Head of caudate nucleus (tissue), 42 donors: ENCODE results near the gene NPC1L1.

Experiments
- DNase-seq, 42 donors: peaks; one replicate each; pipeline versions ENCODE4 v3.0.0 to v3.0.0-alpha.2; 2020 to 2021; ENCODE audit warnings: mixed read lengths in 7 of 42
- intact Hi-C: fragments of 100-400 bp; cut with DNase I; formaldehyde crosslinking; loops from one replicate; pipeline ENCODE4 v1.15.0; 2022

The NPC1L1 gene

GRCh38 chr7:44541876-44542610 lies 913 bp upstream of the NPC1L1 start:
- DNase-seq, result no peak
- intact Hi-C loops, result no loop called here

- DNase-seq, result no peak
- intact Hi-C loops, result no loop called here
Observed at GRCh38 chr7:44540592-44541027, 520 bp downstream of the NPC1L1 start.

GRCh38 chr7:44539669-44540506 lies 1.2 kb downstream of the NPC1L1 start:
- no peak for DNase-seq
- intact Hi-C loops, result no loop called here

GRCh38 chr7:44538798-44539668 lies 2.1 kb downstream of the NPC1L1 start:
- no peak for DNase-seq
- intact Hi-C loops, result no loop called here

- intact Hi-C loops, result no loop called here
- DNase-seq, result no peak
Observed at GRCh38 chr7:44538093-44538797, 2.9 kb downstream of the NPC1L1 start.

- intact Hi-C loops, result no loop called here
- no peak for DNase-seq
Observed at GRCh38 chr7:44537442-44537841, 3.7 kb downstream of the NPC1L1 start.

- intact Hi-C loops, result no loop called here
Observed at GRCh38 chr7:44536090-44536489, 5.0 kb downstream of the NPC1L1 start.

GRCh38 chr7:44535348-44536064 lies 5.6 kb downstream of the NPC1L1 start:
- intact Hi-C loops, result no loop called here
- no peak for DNase-seq

More at GRCh38 chr7:44536090-44536489, 5.0 kb downstream of the NPC1L1 start:
- no peak for DNase-seq

GRCh38 chr7:44534501-44534900 lies 6.6 kb downstream of the NPC1L1 start:
- intact Hi-C loops, result no loop called here
- DNase-seq, result peak in 13 of 42 donors; percentile 10 to 58 (median 20)

- DNase-seq, result peak in 1 of 42 donors; percentile 6
- intact Hi-C loops, result no loop called here
Observed at GRCh38 chr7:44534087-44534486, 7.0 kb downstream of the NPC1L1 start.

GRCh38 chr7:44533301-44534055 lies 7.7 kb downstream of the NPC1L1 start:
- peak in 1 of 42 donors; percentile 12 for DNase-seq
- intact Hi-C loops, result no loop called here

- DNase-seq, result no peak
- intact Hi-C loops, result no loop called here
Observed at GRCh38 chr7:44531421-44532380, 9.4 kb downstream of the NPC1L1 start.

GRCh38 chr7:44530990-44531389 lies 10.1 kb downstream of the NPC1L1 start:
- peak in 4 of 42 donors; percentile 3 to 19 (median 13) for DNase-seq
- intact Hi-C loops, result no loop called here

GRCh38 chr7:44524811-44525388 lies 16.2 kb downstream of the NPC1L1 start:
- intact Hi-C loops, result no loop called here
- no peak for DNase-seq

- DNase-seq, result peak in 2 of 42 donors; percentile 1 to 5
- intact Hi-C loops, result no loop called here
Observed at GRCh38 chr7:44522315-44522714, 18.8 kb downstream of the NPC1L1 start.
